Measurements from ENCODE around the gene LMO1. TPM values are rescaled to one million over a fixed set of nuclear protein-coding genes. Genes with fewer than 3 reads are reported as not detected.

LMO1 gene
- total and polyA plus RNA-seq, 2 of the 13 experiments (the other 11 are each of a cell fraction or from before 2014, with no cell fraction given): not detected

DNA sequence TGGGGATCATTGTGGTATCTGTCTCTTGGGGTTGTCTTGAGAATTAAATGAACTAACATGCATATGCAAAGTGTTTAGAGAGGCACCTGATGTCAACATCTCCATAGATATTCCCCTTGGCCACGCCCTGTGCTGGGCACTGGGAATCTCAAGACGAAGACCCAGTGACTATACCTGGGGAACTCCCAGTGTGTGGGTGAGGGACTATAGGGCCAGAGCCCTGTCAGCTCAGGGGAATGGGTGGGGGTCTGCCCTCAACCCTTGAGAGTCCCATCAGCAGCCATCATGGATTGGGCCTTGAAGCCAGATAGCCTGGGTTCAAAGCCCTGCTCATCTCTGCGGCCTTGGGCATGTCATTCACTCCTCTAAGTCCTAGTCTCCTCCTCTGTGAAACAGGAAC lies 21.6 kb upstream of the LMO1 start (continued):
- TF ChIP-seq AGO2 (optimal IDR thresholded peaks at IDR 0.05; ENCODE audit: low read depth, low read length): no peak

DNA sequence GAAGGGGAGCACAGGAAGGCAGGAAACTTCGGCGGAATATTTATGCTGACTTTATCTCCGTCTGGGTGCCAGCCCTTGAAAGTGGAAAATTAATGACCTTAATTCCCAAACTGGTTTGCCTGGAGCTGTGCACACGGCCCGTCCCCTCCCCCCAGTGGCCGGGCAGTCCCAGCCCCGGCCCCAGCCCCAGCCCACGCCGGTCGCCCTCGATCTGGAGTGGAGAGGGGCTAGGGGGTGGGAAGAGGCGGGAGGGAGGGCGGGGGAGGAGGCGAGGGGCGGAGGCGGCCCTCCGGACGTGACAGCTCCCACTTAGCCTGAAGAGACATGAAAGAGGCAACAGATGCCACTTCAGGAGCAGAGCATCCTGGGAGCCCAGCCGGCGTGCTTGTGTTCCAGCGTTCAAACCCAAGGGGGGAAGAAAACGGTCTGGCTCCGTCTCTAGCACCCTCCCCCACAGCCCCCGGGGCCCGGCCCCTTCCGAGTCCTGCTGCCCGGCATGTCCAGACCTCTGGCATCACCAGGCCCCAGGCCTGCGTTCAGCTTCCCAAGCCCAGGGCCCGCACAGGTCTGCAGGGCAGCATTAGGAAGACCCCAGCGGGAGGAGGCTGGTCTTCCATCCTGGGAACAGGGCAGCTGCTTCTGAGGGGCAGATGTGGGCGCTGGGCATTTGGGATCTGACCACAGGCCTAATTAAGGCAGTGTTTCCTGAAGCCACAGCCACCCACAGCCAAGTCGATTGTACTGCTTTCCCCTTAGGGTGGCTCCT lies 20.0 kb upstream of the LMO1 start:
- FAIRE-seq (no peak), ATAC-seq (peak; percentile 41; the same call in 1 of the 3 replicates), DNase-seq (ENCODE audit: low spot score) (no peak)
- Histone ChIP-seq H3K27ac (ENCODE audit: extremely low read length, insufficient read depth, low read length) (no peak overlapping the region), H2AFZ (ENCODE audit: low read length) (no peak overlapping the region), H3K4me3 (replicated peaks in 1 of 3; ENCODE audit: insufficient read depth in 1 of 3, low read depth in 2 of 3, low read length in 3 of 3) (no peak overlapping the region; a peak in 1 of 6 replicates), H3K4me1 (ENCODE audit: insufficient read depth, low read length) (no peaks in the 10 kb centered on the region), H4K20me1 (ENCODE audit: insufficient read depth, low read length) (no peaks in the 10 kb centered on the region), H3K36me3 (replicated peaks in 1 of 2; ENCODE audit: control insufficient read depth in 1 of 2, insufficient read depth in 2 of 2, low read length in 2 of 2) (no peaks in the 10 kb centered on the region), H3K9ac (ENCODE audit: insufficient read depth, low read depth, low read length) (no peak overlapping the region), H3K79me2 (ENCODE audit: insufficient read depth, low read length) (no peaks in the 10 kb centered on the region), H3K4me2 (ENCODE audit: low read depth, low read length) (no peak overlapping the region; the same call in 1 of the 2 replicates), H3K9me3 (ENCODE audit: low read length) (no peaks in the 10 kb centered on the region), H3K27me3 (ENCODE audit: control insufficient read depth in 1 of 2, insufficient read depth in 2 of 2, low read length in 2 of 2) (peaks cover 6 to 16% of the 10 kb centered on the region in 2 experiments; a peak in 3 of 5 replicates)
- TF ChIP-seq ZNF383 (CRISPR knock-in tag; IDR thresholded peaks at IDR 0.05; ENCODE audit: borderline replicate concordance) (no peak), ZNF83 (CRISPR knock-in tag; IDR thresholded peaks at IDR 0.05; ENCODE audit: borderline replicate concordance) (no peak), ZNF790 (CRISPR knock-in tag; IDR thresholded peaks at IDR 0.05; ENCODE audit: borderline replicate concordance) (no peak), RCOR2 (CRISPR knock-in tag; IDR thresholded peaks at IDR 0.05) (no peak), ZBTB7B (CRISPR knock-in tag; IDR thresholded peaks at IDR 0.05) (no peak)
- TF ChIP-seq, protein P1, sequence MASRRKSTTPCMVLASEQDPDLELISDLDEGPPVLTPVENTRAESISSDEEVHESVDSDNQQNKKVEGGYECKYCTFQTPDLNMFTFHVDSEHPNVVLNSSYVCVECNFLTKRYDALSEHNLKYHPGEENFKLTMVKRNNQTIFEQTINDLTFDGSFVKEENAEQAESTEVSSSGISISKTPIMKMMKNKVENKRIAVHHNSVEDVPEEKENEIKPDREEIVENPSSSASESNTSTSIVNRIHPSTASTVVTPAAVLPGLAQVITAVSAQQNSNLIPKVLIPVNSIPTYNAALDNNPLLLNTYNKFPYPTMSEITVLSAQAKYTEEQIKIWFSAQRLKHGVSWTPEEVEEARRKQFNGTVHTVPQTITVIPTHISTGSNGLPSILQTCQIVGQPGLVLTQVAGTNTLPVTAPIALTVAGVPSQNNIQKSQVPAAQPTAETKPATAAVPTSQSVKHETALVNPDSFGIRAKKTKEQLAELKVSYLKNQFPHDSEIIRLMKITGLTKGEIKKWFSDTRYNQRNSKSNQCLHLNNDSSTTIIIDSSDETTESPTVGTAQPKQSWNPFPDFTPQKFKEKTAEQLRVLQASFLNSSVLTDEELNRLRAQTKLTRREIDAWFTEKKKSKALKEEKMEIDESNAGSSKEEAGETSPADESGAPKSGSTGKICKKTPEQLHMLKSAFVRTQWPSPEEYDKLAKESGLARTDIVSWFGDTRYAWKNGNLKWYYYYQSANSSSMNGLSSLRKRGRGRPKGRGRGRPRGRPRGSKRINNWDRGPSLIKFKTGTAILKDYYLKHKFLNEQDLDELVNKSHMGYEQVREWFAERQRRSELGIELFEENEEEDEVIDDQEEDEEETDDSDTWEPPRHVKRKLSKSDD (CRISPR knock-in tag; IDR thresholded peaks at IDR 0.05; ENCODE audit: low read depth): no peak
- no TSS peak for BruUV-seq (replicated peaks)
- WGBS (ENCODE audit: low lambda C conversion rate): 31% methylated on average over 7 of the region's 32 CpGs
- CTCF ChIA-PET (ENCODE audit: low intra/inter-chr PET ratio, low total read pairs): no interaction called here
- in situ Hi-C loops (cut with HindIII; ENCODE audit: extremely low pct_ligation_motif_present, low pct_unique_long_range_greater_than_20kb) (no loop called here), intact Hi-C loops (cut with micrococcal nuclease; ENCODE audit: unreplicated experiment) (no loop called here)
- POLR2A ChIA-PET: no interaction called here

Measured in HepG2 (cell line).